H7 (cell line): Measurements from ENCODE around the gene ZNF730. TPM values are rescaled to one million over a fixed set of nuclear protein-coding genes. Genes with fewer than 3 reads are reported as not detected.
"Not testable (repeated sequence)": the region's sequence is repeated elsewhere in the genome, so short reads cannot be mapped to it uniquely, and the experiment has no call there.

Experiments used
- DNase-seq: peaks from one replicate; pipeline ENCODE4 v3.0.0; 2012
- H3K27me3 ChIP-seq: 2 replicates; pipeline ENCODE4 v1.6.0; 2011; ENCODE audit warnings: mild to moderate bottlenecking, low read length; ENCODE audit not compliant: control insufficient read depth, insufficient read depth
- H3K36me3 ChIP-seq: replicated peaks from 2 replicates; pipeline ENCODE4 v1.5.1; 2011; ENCODE audit warnings: low read length; ENCODE audit not compliant: control insufficient read depth, insufficient read depth
- H3K4me3 ChIP-seq: 2 replicates; pipeline ENCODE4 v1.5.1; 2011; ENCODE audit warnings: low read depth, mild to moderate bottlenecking, control low read depth, low read length, moderate library complexity; ENCODE audit not compliant: insufficient read depth
- total RNA-seq: library from RNA; depleted of rRNA; stranded (reverse); fragments of >200 nt; shearing (Covaris generic); gene quantifications from 2 replicates; pipeline ENCODE4 v1.2.3, GENCODE V29; 2014; rRNA removed

ZNF730 gene
- total RNA-seq, result 18.9 and 28.2 TPM in 2 replicates

- Histone ChIP-seq H3K4me3 (peak within 1 kb of the TSS; percentile 75), H3K27me3 (no peaks in the 10 kb centered on the region), H3K36me3 (no peaks in the 10 kb centered on the region)
- DNase-seq, result peak; percentile 88
Measured at GRCh38 chr19:23116802-23117571, at the start of gene ZNF730. ZNF730 (plus strand) TSS chr19:23117025; CDS start chr19:23117174, 149 bp downstream.

- no peak overlapping the region for H3K4me3 ChIP-seq
- H3K27me3 ChIP-seq, result no peaks in the 10 kb centered on the region
- peak; percentile 57 for DNase-seq
- H3K36me3 ChIP-seq, result no peaks in the 10 kb centered on the region
Measured at GRCh38 chr19:23070353-23071146, 46.3 kb upstream of the ZNF730 start.

GRCh38 chr19:23071147-23071511 is 45.7 kb upstream of the ZNF730 start:
- Histone ChIP-seq H3K27me3 (no peaks in the 10 kb centered on the region), H3K36me3 (no peaks in the 10 kb centered on the region), H3K4me3 (no peak overlapping the region)
- DNase-seq, result peak; percentile 28

GRCh38 chr19:23075031-23075733 is 41.6 kb upstream of the ZNF730 start:
- peak overlapping the region; percentile 97 for H3K4me3 ChIP-seq

GRCh38 chr19:23077776-23078175 is 39.0 kb upstream of the ZNF730 start:
- H3K36me3 ChIP-seq, DNase-seq, H3K4me3 ChIP-seq, H3K27me3 ChIP-seq: not testable (repeated sequence)

More at GRCh38 chr19:23075031-23075733, 41.6 kb upstream of the ZNF730 start:
- Histone ChIP-seq H3K27me3 (no peaks in the 10 kb centered on the region), H3K36me3 (no peaks in the 10 kb centered on the region)
- peak; percentile 94 for DNase-seq

- peak; percentile 59 for DNase-seq
- peaks cover 17% of the 10 kb centered on the region for H3K36me3 ChIP-seq
- H3K4me3 ChIP-seq, result no peak overlapping the region
- no peaks in the 10 kb centered on the region for H3K27me3 ChIP-seq
Measured at GRCh38 chr19:23093832-23094231, 23.0 kb upstream of the ZNF730 start.

GRCh38 chr19:23095418-23095817 is 21.4 kb upstream of the ZNF730 start:
- Histone ChIP-seq H3K4me3 (no peak overlapping the region), H3K36me3 (peaks cover 21% of the 10 kb centered on the region), H3K27me3 (no peaks in the 10 kb centered on the region)
- no peak for DNase-seq

- no peak for DNase-seq
- H3K36me3 ChIP-seq, result peaks cover 30% of the 10 kb centered on the region
- H3K27me3 ChIP-seq, result no peaks in the 10 kb centered on the region
- H3K4me3 ChIP-seq, result no peak overlapping the region
Measured at GRCh38 chr19:23098286-23098685, 18.5 kb upstream of the ZNF730 start.

GRCh38 chr19:23098988-23099387 is 17.8 kb upstream of the ZNF730 start:
- H3K27me3 ChIP-seq, result no peaks in the 10 kb centered on the region
- H3K36me3 ChIP-seq, result peaks cover 30% of the 10 kb centered on the region
- H3K4me3 ChIP-seq, result no peak overlapping the region
- DNase-seq, result no peak

GRCh38 chr19:23099966-23100365 is 16.9 kb upstream of the ZNF730 start:
- H3K27me3 ChIP-seq, result no peaks in the 10 kb centered on the region
- no peak for DNase-seq
- no peak overlapping the region for H3K4me3 ChIP-seq
- H3K36me3 ChIP-seq, result peaks cover 29% of the 10 kb centered on the region

GRCh38 chr19:23101241-23101640 is 15.6 kb upstream of the ZNF730 start:
- H3K36me3 ChIP-seq, result peaks cover 21% of the 10 kb centered on the region
- no peak for DNase-seq

GRCh38 chr19:23118400-23118799 is 1.6 kb downstream of the ZNF730 start:
- peak; percentile 32 for DNase-seq
- H3K4me3 ChIP-seq, result no peak overlapping the region
- no peaks in the 10 kb centered on the region for H3K27me3 ChIP-seq
- H3K36me3 ChIP-seq, result no peaks in the 10 kb centered on the region

More at GRCh38 chr19:23101241-23101640, 15.6 kb upstream of the ZNF730 start:
- Histone ChIP-seq H3K27me3 (no peaks in the 10 kb centered on the region), H3K4me3 (no peak overlapping the region)

GRCh38 chr19:23134211-23134610 is 17.4 kb downstream of the ZNF730 start:
- DNase-seq, result not testable (repeated sequence)

GRCh38 chr19:23145617-23146415 is 29.0 kb downstream of the ZNF730 start:
- Histone ChIP-seq H3K4me3 (no peak overlapping the region), H3K27me3 (no peaks in the 10 kb centered on the region), H3K36me3 (no peaks in the 10 kb centered on the region; the same call in 1 of the 2 replicates)
- no peak for DNase-seq

More at GRCh38 chr19:23134211-23134610, 17.4 kb downstream of the ZNF730 start:
- H3K4me3 ChIP-seq, H3K36me3 ChIP-seq, H3K27me3 ChIP-seq: not testable (repeated sequence)
